ENCODE data around the gene ALPL.

The ALPL gene

GRCh38 chr1:21584096-21584495, 74.9 kb downstream of the ALPL start:
- DNase-seq, result no peak

DNA sequence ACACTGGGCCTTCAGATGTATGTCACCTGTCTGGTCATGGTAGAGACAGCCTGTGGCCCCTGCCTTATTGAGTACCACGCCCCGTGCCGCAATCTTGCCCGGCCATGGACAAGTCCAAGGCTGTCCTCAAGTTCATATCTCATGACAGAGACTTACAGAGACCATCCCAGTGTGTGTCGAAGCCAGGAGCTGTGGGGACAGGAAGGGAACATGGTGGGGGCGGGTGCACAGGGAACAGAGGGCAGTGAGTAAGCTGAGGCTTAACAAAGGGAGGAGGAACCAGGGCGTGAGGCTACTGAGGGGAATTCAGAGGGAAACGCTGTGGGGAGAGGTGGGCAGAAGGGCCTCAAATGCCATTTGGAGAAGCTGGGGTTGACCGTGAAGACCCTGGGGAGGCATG, 75.8 kb downstream of the ALPL start:
- DNase-seq, result no peak

- DNase-seq, result no peak
Measured at GRCh38 chr1:21586222-21586621, 77.0 kb downstream of the ALPL start.

GRCh38 chr1:21586846-21587601, 77.8 kb downstream of the ALPL start:
- DNase-seq, result peak; percentile 76

GRCh38 chr1:21587602-21587953, 78.4 kb downstream of the ALPL start:
- no peak for DNase-seq

GRCh38 chr1:21589618-21590017, 80.4 kb downstream of the ALPL start:
- no peak for DNase-seq

GRCh38 chr1:21590126-21590880, 81.1 kb downstream of the ALPL start:
- DNase-seq, result no peak

GRCh38 chr1:21590934-21591333, 81.7 kb downstream of the ALPL start:
- no peak for DNase-seq

GRCh38 chr1:21592086-21592865, 83.1 kb downstream of the ALPL start:
- DNase-seq, result no peak

- no peak for DNase-seq
Measured at GRCh38 chr1:21593231-21593630, 84.0 kb downstream of the ALPL start.

- DNase-seq, result no peak
Measured at GRCh38 chr1:21594501-21594900, 85.3 kb downstream of the ALPL start.

- peak; percentile 57 for DNase-seq
Measured at GRCh38 chr1:21594935-21595897, 86.0 kb downstream of the ALPL start.

- DNase-seq, result no peak
Measured at GRCh38 chr1:21596174-21596573, 87.0 kb downstream of the ALPL start.

DNA sequence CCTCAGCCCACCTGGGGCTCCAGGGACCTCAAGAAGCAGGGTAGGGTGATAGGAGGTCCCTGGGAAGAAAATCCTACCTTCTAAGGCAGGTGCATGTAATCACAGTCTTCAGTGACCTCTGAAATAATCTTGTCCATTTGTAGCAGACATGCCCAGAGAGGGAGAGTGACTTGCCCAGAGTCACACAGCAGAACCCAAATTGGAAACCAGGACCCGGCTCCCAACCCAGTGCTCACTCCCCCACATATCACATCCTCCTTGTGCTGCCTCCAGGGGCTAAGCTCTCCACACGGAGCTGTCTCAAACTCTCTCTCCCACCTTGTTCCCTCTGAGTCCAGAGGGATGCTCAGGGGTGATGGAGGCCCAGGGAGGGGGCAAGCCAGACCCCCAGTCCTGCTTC, 87.4 kb downstream of the ALPL start:
- DNase-seq, result no peak

DNA sequence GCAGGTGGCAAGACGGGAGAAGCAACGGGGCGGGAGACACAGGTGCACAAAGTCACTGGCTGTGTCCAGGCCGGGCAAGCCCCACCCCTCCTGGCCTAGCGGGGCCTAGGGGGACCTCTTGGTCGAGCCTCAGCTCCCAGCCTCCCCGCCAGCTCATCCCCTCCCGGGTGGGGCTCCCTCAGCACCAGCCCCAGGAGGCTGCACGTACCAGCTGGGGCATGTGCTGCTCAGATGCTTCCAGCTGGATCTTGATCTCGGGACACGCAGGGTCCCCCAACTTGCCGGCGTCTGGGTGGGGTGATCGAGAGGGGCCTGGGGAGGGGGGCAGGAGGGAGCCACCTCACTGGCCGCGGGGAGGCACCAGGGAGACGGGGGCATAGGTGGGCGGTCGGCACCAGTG, 88.5 kb downstream of the ALPL start:
- DNase-seq, result no peak

- DNase-seq, result no peak
Measured at GRCh38 chr1:21598417-21598816, 89.2 kb downstream of the ALPL start.

- no peak for DNase-seq
Measured at GRCh38 chr1:21598904-21599303, 89.7 kb downstream of the ALPL start.

DNA sequence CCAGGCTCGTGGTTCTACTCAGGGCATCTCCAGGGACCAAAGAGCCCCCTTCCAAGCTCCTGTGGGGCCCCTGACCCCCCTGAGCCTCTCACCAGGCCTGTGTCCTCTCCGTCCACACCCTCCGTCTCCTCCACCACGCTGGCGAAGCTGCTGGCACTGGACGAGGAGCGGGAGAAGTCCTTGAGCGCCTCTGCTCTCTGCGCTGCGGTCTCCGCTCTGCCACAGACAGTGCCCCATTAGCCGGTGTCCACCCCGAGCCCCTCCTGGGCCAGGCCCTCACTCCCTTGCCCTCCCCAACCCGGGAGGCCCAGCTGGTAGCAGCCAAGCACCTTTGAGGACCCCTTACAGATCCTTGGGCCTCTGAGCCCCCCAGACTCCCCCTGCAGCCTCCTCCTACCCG, 90.2 kb downstream of the ALPL start:
- no peak for DNase-seq

DNA sequence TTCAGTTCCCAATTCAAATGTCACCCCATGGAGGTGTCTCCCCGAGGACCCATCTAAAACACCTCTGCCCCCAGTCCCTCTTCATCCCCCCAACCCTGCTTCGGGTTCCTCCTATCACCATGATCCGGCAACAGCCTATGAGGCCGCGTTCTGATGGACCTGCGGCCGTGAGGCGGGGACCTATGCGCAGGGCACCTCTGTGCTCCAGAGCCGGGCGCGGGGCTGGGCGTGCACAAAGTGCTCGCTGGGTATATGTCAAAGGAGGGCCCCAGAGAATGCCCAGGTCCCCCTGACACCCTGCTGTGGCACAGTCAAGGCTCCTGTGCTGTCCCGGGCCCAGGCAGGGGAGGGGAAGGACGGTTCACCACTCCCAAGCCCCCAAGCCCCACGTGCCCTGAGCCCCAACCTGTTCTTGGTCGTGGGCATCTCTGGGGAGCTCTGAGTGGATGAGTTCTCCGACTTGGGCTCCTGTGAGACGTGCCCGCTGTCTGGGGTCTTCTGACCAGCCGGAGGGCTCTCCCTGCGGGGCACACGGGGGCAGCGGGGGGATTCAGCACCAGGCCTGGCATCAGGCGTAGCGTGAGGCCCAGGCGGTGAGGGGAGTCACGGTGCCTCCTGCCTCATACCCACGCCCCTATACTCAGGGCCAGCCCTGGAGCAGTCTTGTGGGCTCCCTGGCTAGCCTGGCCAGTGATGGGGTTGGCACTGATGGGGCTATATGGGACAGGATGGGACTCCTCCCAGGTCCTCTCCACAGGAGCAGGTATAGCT, 92.2 kb downstream of the ALPL start:
- DNase-seq, result no peak

DNA sequence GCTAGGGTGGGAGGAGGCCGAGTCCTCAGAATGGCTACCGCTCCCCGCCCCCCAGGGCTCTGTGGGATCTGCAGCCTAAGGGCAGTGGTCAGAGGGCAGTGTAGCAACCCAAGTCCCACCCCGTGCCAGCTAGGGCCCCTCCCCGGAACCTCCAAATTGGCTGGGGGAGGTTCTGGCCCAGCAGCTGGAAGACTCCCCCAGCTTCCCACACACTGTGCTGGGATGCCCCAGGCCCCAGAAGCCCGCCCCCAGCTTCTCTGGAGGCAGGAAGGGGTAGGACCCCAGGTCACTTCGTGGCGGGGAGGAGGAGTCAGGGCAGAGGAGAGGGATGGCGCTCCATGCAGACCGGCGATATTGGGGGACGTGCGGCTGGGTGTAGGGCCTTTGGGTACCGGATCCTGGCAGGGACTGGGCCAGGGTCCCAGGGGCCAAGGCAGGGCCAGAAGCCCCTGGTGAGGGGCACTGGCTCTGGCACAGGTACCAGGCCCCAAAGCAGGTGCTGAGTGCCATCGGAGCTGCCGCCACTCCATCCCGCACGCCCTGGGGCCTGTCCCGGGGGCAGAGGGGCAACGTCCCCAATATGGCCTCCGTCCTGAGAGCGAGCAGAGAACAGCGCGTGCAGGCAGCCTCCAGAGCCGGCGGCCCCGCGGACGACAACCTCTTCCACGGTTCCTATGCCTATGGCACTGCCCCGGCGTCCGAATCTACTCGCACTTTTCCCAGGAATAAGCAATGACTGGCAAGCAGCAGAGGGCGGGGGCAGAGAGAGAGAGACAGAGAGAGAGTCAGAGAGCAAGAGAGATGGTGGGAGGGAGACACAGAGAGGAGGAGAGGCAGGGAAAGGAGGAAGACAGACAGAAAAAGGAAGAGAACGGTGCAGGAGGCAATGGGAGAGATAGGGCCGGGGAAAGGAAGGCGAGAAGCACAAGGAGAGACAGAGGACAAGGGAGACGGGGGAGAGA, 94.2 kb downstream of the ALPL start:
- DNase-seq, result no peak
